Right renal cortex interstitium (tissue), 3 donors: ENCODE results near the gene HEXIM2. TPM values are rescaled to one million over a fixed set of nuclear protein-coding genes. Genes with fewer than 3 reads are reported as not detected.

ENCODE experiments used
- DNase-seq, 3 donors: peaks; one replicate each; pipeline ENCODE4 v3.0.0-alpha.2; 2013; ENCODE audit warnings: low read depth in 3 of 3, low spot score in 2 of 3
- polyA plus RNA-seq, 3 donors: library from polyadenylated mRNA; unstranded; fragments of 120-200 nt; gene quantifications; one replicate each; pipeline ENCODE4 v1.2.1, GENCODE V29; 2013; ENCODE audit not compliant: insufficient read length in 3 of 3

Gene HEXIM2
- polyA plus RNA-seq, 3 donors = 12.1 to 14.2 (median 12.7) TPM

DNA sequence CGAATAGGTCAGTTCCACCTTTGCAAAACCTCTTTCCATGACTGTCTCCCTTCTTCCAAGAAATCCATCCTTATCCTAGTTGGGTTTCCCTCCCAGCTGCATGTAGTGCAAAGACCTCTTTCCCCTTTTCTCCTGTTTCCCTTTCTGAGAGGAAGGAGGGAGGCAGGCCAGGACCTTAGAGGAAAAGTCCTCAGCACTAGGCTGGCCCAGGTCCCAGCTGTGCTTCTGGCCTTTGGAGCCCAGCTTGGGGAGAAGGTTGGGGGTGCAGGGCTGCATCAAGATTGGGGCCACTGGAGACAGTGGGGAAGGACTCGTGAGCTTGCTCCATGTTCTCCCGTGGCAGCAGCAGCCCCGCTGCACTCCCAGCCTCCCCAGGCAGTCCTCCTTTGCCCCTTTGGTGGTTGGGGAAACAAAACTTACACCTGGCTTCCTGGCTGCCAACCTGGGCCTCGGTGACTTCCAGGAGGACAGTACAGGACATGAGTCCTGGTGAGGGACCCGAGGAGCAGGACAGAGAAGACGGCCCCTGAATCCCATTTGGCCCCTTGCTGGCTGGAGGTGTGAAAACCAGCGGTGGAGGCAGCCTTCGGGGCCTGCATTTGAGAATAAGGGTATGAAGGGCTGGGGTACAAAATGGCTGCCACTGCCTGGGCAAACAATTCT is 481 bp downstream of the HEXIM2 start:
- no peak for DNase-seq

GRCh38 chr17:45164734-45165269 is 3.1 kb downstream of the HEXIM2 start:
- no peak for DNase-seq

DNA sequence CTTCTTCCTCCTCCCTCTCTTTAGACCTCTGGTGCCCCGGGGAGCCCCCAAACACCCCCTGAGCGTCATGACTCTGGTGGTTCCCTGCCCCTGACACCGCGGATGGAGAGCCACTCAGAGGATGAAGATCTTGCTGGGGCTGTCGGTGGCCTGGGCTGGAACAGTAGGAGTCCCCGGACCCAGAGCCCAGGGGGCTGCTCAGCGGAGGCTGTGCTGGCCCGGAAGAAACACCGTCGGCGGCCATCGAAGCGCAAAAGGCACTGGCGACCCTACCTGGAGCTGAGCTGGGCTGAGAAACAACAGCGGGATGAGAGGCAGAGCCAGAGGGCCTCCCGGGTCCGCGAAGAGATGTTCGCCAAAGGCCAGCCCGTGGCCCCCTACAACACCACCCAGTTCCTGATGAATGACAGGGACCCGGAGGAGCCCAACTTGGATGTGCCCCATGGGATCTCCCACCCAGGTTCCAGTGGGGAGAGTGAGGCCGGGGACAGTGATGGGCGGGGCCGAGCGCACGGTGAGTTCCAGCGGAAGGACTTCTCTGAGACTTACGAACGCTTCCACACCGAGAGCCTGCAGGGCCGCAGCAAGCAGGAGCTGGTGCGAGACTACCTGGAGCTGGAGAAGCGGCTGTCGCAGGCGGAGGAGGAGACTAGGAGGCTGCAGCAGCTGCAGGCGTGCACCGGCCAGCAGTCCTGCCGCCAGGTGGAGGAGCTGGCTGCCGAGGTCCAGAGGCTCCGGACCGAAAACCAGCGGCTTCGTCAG is 7.5 kb downstream of the HEXIM2 start:
- no peak for DNase-seq

- DNase-seq = no peak
Observed at GRCh38 chr17:45170280-45170930, 8.7 kb downstream of the HEXIM2 start.

DNA sequence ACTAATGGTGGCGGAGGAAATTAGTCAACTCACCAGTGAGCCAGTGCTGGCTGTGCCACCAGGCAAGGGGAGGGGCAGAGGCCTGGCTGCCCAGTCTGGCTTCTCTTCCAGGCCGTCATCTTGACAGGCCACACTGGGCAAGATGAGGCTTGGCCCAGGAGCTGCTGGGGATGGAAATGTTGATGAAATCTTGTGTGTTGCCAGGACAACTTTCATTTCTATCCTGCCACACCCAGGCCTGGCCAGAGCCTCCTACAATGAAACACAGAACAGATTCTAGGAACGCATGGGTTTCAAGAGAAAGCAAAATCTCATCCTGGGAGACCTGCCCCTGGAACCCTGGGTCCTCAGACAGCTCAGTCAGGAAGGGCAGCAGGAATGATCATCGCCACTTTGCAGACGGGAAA is 9.3 kb downstream of the HEXIM2 start:
- no peak for DNase-seq

GRCh38 chr17:45171338-45172231 is 9.9 kb downstream of the HEXIM2 start:
- no peak for DNase-seq

GRCh38 chr17:45172232-45172540 is 10.5 kb downstream of the HEXIM2 start:
- no peak for DNase-seq

DNA sequence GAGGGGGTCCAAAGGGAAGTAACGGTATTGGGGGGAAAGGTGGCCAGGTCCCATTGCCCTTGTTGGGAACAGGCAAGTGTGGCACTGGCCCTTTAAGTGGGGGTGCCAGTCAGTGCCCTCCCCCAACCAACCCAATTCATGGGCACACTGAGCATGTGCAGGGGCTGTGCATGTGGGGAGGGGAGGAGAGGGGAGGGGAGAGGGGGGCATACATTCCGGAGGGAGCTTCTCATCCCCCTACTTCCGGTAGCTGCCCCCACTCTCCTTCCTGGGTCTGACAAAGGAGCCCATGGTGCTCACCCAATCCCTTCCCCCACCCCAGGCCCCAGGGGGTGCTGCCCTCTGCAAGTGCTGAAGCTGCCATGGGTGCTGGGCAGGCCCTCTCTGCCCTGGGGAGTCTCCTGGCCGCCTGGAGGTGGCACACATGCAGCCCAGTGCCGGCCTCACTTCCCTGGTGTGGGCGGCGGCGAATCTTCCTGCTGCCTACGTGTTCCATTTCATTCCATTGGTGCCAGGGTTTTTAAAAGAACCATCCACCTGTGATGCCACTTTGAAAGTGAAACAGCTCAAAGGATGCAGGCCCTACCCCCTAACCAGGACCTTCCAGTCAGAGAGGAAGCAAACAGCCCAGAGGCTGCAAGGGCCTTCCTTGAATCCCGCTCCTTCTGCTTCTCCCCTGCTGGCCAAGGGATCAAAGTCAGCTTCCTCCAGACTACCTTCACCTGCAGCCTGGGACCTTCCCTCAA is 11.0 kb downstream of the HEXIM2 start:
- DNase-seq = peak in 2 of 3 donors; percentile 72 to 76

DNA sequence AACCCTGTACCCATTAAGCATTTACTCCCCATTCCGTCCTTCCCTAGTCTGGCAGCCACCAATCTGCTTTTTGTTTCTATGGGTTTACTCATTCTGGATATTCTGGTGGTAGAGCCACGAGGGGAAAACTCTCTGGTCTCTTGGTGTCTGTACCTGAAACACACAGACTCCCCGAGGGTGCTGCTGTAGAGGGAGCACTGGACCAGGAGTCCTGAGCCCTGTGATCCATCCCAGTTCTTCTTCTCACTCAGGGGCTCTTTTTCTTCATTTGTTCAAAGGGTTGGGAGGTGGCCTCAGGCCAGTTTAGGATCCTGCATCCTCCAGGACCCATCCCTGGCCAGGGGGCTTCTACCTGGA is 14.1 kb downstream of the HEXIM2 start:
- DNase-seq = no peak

DNA sequence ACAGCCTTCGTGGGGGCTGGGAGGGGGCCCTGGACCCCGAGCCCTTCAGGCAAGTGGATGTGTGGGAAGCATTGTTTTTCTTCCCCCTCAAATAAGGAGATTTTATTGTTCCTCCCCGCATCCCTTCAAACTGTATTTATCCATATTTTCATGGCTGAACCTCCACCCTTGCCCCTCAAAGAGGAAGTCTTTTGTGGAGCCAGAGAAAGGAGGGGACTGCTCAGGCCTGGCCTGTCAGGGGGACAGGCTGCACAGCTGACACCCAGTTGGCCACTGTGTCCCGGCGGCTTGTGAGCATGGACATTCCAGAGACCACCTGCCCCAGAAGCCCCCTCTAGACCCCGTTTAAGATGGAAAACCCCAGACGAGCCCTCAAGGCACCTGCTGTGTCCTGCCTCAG is 15.9 kb downstream of the HEXIM2 start:
- DNase-seq = no peak

DNA sequence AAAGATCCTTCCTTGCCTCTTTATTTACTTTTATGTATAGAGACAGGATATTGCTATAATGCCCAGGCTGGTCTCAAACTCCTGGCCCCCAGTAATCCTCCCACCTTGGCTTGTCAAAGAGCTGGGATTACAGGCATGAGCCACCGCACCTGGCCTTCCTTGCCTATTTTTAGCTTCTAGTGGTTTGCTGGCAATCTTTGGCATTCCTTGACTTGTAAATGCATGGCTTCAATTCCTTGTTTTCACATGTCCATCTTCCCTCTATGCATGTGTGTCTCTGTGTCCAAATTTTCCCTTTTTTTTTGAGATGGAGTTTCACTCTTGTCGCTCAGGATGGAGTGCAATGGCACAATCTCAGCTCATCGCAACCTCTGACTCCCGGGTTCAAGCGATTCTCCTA is 22.5 kb downstream of the HEXIM2 start:
- no peak for DNase-seq

GRCh38 chr17:45186801-45187354 is 25.2 kb downstream of the HEXIM2 start:
- no peak for DNase-seq

- DNase-seq = no peak
Observed at GRCh38 chr17:45189009-45189408, 27.3 kb downstream of the HEXIM2 start.

DNA sequence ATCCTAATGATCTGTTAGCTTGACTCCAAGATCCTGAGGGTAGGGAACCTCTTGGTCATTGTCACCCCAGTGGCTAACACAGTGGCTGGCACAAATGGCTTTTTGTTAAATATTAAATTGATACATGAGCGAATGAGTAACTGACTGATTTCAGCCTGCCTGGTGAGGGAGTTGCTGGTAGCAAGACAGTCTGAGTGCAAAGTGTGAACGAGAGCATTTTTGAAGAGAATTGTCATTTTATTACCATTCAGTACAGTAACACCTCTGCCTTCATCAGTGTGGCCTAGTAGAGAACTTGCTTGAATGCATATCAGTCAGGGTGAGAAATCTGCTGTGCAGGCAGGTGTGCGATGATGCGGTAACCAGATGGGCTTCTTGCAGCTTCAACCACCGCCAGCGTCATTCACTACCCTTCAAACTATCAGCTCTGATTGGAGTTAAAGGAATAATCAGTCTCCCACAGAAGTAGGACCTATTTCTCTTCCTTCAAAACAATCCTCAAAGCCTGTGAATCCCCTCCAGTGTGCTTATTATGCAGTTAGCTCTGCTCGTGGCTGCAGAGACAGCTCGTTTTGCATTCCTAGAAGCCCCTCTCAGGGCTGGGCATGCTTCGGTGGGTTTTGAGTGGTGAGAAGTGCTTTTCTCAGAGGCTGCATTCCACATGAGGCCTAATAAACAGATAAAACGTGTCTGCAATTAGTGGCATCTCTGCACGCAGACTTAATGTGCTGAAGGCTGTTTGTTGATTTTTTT is 29.0 kb downstream of the HEXIM2 start:
- no peak for DNase-seq

- DNase-seq = no peak
Observed at GRCh38 chr17:45195424-45195823, 33.7 kb downstream of the HEXIM2 start.

GRCh38 chr17:45197108-45197507 is 35.4 kb downstream of the HEXIM2 start:
- no peak for DNase-seq

DNA sequence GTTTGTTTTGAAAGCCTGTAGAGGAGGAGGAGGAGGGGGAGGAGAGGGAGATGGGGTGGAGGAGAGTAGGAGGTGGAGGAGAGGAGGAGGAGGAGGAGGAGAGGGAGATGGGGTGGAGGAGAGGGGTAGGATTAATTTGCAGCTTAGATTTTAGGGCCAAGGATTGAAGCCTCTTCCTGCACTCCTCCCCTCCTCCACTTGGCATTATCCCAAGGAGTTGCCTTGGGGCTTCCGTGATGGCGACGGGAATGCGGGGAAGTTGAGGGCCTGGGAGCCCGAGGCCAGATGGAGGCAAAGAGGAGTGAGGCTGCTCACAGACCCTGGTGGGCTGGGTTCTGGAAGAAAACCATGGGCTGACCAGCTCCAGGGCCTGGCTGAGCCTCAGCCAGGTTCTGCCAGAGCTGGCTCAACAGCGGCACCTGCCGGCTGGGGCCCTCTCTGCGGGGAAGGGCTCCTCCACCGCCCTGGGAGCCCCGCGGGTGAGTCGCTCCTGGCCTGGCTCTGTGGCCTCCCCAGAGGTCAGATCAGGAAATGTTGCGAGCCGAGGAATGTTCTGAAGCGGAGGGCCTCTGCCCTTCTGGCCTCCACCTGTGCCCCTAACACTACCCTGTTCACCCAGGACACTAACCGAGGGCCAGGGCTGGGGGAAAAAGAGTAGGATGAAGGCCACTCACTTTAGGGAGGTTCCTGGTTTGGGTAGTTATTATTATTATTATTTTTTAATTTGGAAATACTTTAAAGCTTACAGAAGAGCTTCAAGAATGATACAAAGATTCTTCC is 36.1 kb downstream of the HEXIM2 start:
- peak; percentile 58 to 75 (median 70) for DNase-seq

DNA sequence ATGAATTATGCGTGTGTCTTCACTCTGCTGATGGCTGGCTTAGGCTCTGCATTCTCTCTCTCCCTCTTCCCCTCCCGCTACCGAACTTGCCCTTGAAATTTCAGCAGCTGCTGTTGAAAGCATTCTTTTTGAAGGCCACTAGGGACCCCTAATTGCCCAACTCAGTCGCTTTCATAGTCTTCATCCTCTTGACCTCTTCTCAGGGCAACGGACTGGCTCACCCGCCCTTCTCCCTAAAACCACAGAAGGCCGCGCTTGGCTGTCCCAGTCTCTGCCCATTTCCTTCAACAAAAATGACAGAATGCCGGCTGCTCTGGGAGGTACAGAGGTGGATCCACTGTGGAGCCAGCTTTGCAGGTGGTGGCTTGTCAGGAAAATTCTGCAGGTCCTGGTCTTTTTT is 39.0 kb downstream of the HEXIM2 start:
- no peak for DNase-seq
